HG03342 (cell line): ENCODE results near the gene TSC22D2.

Experiments used
- ATAC-seq: cut with Tn5 transposase; IDR thresholded peaks from one replicate; pipeline ENCODE4 v1.9.1; 2021; ENCODE audit warnings: mild to moderate bottlenecking, moderate library complexity; ENCODE audit not compliant: unreplicated experiment

The TSC22D2 gene

GRCh38 chr3:150408221-150409124, at the start of gene TSC22D2:
Gene TSC22D2 (plus strand): TSS chr3:150408298. CDS start chr3:150409351, 1,053 bp downstream.
- peak; percentile 56 for ATAC-seq

- ATAC-seq = no peak
These were observed 48.7 kb upstream of the TSC22D2 start for GRCh38 chr3:150359381-150359780.

- no peak for ATAC-seq
These were observed 47.1 kb upstream of the TSC22D2 start for GRCh38 chr3:150360966-150361365.

- no peak for ATAC-seq
These were observed 45.4 kb upstream of the TSC22D2 start for GRCh38 chr3:150362515-150363302.

- no peak for ATAC-seq
These were observed 44.7 kb upstream of the TSC22D2 start for GRCh38 chr3:150363420-150363819.

- ATAC-seq = peak; percentile 63
These were observed 42.9 kb upstream of the TSC22D2 start for GRCh38 chr3:150365132-150365604.

GRCh38 chr3:150367757-150368156, 40.3 kb upstream of the TSC22D2 start:
- no peak for ATAC-seq

- no peak for ATAC-seq
These were observed 37.9 kb upstream of the TSC22D2 start for GRCh38 chr3:150370122-150370602.

- no peak for ATAC-seq
These were observed 37.1 kb upstream of the TSC22D2 start for GRCh38 chr3:150370999-150371398.

- no peak for ATAC-seq
These were observed 36.3 kb upstream of the TSC22D2 start for GRCh38 chr3:150371741-150372254.

GRCh38 chr3:150372320-150372719, 35.8 kb upstream of the TSC22D2 start:
- ATAC-seq = peak; percentile 50

- ATAC-seq = no peak
These were observed 35.4 kb upstream of the TSC22D2 start for GRCh38 chr3:150372722-150373121.

- ATAC-seq = no peak
These were observed 34.7 kb upstream of the TSC22D2 start for GRCh38 chr3:150373234-150373875.

- ATAC-seq = no peak
These were observed 33.1 kb upstream of the TSC22D2 start for GRCh38 chr3:150374975-150375374.

GRCh38 chr3:150376001-150376848, 31.9 kb upstream of the TSC22D2 start:
- no peak for ATAC-seq

GRCh38 chr3:150377601-150378300, 30.3 kb upstream of the TSC22D2 start:
- no peak for ATAC-seq

- no peak for ATAC-seq
These were observed 29.8 kb upstream of the TSC22D2 start for GRCh38 chr3:150378301-150378748.

GRCh38 chr3:150379469-150379868, 28.6 kb upstream of the TSC22D2 start:
- no peak for ATAC-seq
